SJCRH30 (cell line): ENCODE measurements around the gene OLFM2. TPM values are rescaled to one million over a fixed set of nuclear protein-coding genes. Genes with fewer than 3 reads are reported as not detected.

ENCODE experiments used
- DNase-seq, 2 experiments: peaks; one replicate each; pipeline ENCODE4 v3.0.0-alpha.2; 2015 to 2020
- H3K27ac ChIP-seq: fragments of 250-450 bp; sonication (Bioruptor Pico); 2 replicates; pipeline ENCODE4 v1.5.1; 2020; ENCODE audit warnings: mild to moderate bottlenecking, moderate library complexity
- H3K27me3 ChIP-seq: fragments of 250-450 bp; sonication (Bioruptor Pico); 2 replicates; pipeline ENCODE4 v1.5.1; 2020; ENCODE audit warnings: mild to moderate bottlenecking, moderate library complexity
- H3K36me3 ChIP-seq: fragments of 250-450 bp; sonication (Bioruptor Pico); 2 replicates; pipeline ENCODE4 v1.5.1; 2020; ENCODE audit warnings: mild to moderate bottlenecking, moderate library complexity
- H3K4me1 ChIP-seq: fragments of 250-450 bp; sonication (Bioruptor Pico); 2 replicates; pipeline ENCODE4 v1.5.1; 2020; ENCODE audit warnings: mild to moderate bottlenecking, moderate library complexity
- H3K4me3 ChIP-seq: fragments of 250-450 bp; sonication (Bioruptor Pico); 2 replicates; pipeline ENCODE4 v1.5.1; 2020; ENCODE audit warnings: mild to moderate bottlenecking, moderate library complexity
- H3K9me3 ChIP-seq: fragments of 250-450 bp; sonication (Bioruptor Pico); replicated peaks from 2 replicates; pipeline ENCODE4 v1.5.1; 2020; ENCODE audit warnings: mild to moderate bottlenecking, moderate library complexity
- total RNA-seq: library from RNA; depleted of rRNA; stranded (reverse); fragments of >200 nt; shearing (Covaris generic); gene quantifications from 2 replicates; pipeline ENCODE4 v1.2.3, GENCODE V29; 2014

Gene OLFM2
- total RNA-seq, 1 experiment from 2014 or later = 0.20 TPM

GRCh38 chr19:9901642-9902041, 34.7 kb downstream of the OLFM2 start:
- DNase-seq = no peak
- no peaks in the 10 kb centered on the region for H3K27me3 ChIP-seq
- H3K9me3 ChIP-seq = no peaks in the 10 kb centered on the region
- H3K4me1 ChIP-seq = no peaks in the 10 kb centered on the region
- no peaks in the 10 kb centered on the region for H3K36me3 ChIP-seq
- H3K27ac ChIP-seq = no peak overlapping the region
- no peak overlapping the region for H3K4me3 ChIP-seq

GRCh38 chr19:9901020-9901419, 35.3 kb downstream of the OLFM2 start:
- no peaks in the 10 kb centered on the region for H3K9me3 ChIP-seq
- H3K4me3 ChIP-seq = no peak overlapping the region
- no peaks in the 10 kb centered on the region for H3K36me3 ChIP-seq
- H3K27me3 ChIP-seq = no peaks in the 10 kb centered on the region
- DNase-seq = no peak
- no peak overlapping the region for H3K27ac ChIP-seq
- H3K4me1 ChIP-seq = no peaks in the 10 kb centered on the region

DNA sequence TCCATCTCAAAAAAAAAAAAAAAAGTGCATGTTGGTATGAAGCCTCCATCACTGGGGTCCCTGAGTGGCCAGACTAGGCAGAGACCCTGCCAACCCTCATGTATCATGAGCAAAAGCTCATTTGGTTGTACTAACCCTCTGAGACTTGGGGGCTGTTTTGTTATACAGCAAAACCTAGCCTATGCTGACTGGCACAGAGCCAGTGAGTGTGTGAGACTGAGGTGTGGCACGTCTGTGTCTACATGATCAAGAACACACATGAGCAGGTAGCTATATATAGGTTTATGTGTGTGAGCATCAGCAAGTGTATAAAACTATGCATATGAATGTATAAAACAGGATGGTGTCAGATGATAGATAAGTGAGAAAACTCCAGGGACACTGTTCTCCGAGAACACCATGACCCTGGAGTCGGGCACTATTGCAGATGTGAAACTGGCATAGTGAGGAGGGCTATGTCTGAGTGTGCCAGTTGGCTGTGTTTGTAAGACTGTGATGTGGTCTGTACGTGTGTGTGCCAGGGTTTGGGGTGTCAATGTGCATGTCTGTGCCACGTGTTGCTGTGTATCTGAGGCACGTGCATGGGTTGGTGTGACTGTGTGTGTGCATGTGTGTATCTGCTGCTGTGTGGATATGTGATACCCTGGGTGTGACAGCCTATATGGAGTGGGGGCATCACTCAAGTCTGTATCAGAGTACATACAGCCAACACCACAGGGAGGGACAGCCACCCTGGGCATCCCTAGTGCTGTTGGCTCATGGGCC, 44.5 kb downstream of the OLFM2 start:
- Histone ChIP-seq H3K27me3 (no peaks in the 10 kb centered on the region), H3K27ac (no peak overlapping the region)

DNA sequence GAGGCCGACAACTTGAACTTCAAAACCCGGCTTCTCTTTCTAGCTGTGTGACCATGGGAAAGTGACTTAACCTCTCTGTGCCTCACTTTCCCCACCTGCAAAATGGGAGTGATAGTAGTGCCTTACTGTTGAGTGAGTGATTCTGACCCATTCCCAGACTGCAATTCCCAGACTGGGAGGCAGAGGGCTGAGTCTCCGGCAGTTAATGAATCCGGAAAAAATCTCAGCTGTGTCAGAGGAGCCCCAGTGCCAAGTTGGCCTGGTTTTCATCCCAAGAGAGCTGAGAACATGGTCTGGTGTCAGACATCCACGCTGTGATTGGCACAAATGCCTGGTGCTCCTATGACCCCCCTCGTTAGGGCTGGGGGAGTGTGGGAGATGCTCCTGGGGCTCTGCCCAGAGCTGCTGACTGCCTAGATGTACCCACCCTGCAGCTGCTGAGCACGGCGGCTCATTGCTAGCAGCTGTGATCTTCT, 51.2 kb downstream of the OLFM2 start:
- DNase-seq = peak in 1 of 2 experiments; percentile 10

More for the DNA sequence above, 44.5 kb downstream of the OLFM2 start:
- H3K36me3 ChIP-seq = no peaks in the 10 kb centered on the region
- no peak for DNase-seq
- no peak overlapping the region for H3K4me3 ChIP-seq
- no peaks in the 10 kb centered on the region for H3K9me3 ChIP-seq
- no peaks in the 10 kb centered on the region for H3K4me1 ChIP-seq

DNA sequence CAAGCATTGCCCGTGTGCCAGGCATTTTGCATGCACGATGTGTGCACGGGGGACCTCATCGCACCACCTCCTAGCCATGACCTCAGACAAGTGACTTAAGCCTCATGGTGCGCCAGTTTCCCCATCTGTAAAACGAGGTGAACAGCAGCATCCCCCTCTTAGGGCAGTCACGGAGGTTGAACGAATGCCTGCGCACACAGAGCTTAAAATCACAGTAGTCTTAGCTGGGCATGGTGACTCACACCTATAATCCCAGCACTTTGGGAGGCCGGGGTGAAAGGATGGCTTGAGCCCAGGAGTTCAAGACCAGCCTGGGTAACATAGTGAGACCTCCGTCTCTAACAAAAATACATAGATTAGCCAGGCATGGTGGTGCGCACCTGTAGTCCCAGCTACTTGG, 52.6 kb downstream of the OLFM2 start:
- H3K4me3 ChIP-seq = no peak overlapping the region
- no peak overlapping the region for H3K27ac ChIP-seq
- no peaks in the 10 kb centered on the region for H3K4me1 ChIP-seq
- H3K9me3 ChIP-seq = no peaks in the 10 kb centered on the region
- H3K27me3 ChIP-seq = no peaks in the 10 kb centered on the region
- no peak for DNase-seq
- H3K36me3 ChIP-seq = no peaks in the 10 kb centered on the region

More for the DNA sequence above, 51.2 kb downstream of the OLFM2 start:
- no peaks in the 10 kb centered on the region for H3K27me3 ChIP-seq
- no peak overlapping the region for H3K27ac ChIP-seq
- H3K9me3 ChIP-seq = no peaks in the 10 kb centered on the region
- H3K4me3 ChIP-seq = no peak overlapping the region
- no peaks in the 10 kb centered on the region for H3K36me3 ChIP-seq
- no peaks in the 10 kb centered on the region for H3K4me1 ChIP-seq

- DNase-seq = peak; percentile 55 to 70
- Histone ChIP-seq H3K9me3 (no peaks in the 10 kb centered on the region), H3K4me3 (no peak overlapping the region), H3K36me3 (no peaks in the 10 kb centered on the region), H3K27me3 (no peaks in the 10 kb centered on the region), H3K27ac (no peak overlapping the region), H3K4me1 (no peaks in the 10 kb centered on the region)
Measured at GRCh38 chr19:9883231-9883758, 53.0 kb downstream of the OLFM2 start.

- H3K27me3 ChIP-seq = no peaks in the 10 kb centered on the region
- H3K4me1 ChIP-seq = no peaks in the 10 kb centered on the region
- no peak overlapping the region for H3K4me3 ChIP-seq
- DNase-seq = peak in 1 of 2 experiments; percentile 22
- no peak overlapping the region for H3K27ac ChIP-seq
- H3K9me3 ChIP-seq = no peaks in the 10 kb centered on the region
- H3K36me3 ChIP-seq = no peaks in the 10 kb centered on the region
Measured at GRCh38 chr19:9881720-9882119, 54.6 kb downstream of the OLFM2 start.

GRCh38 chr19:9878511-9879196, 57.7 kb downstream of the OLFM2 start:
- H3K4me1 ChIP-seq = no peaks in the 10 kb centered on the region
- DNase-seq = no peak
- no peaks in the 10 kb centered on the region for H3K9me3 ChIP-seq
- H3K27ac ChIP-seq = no peak overlapping the region
- no peak overlapping the region for H3K4me3 ChIP-seq
- no peaks in the 10 kb centered on the region; the same call in 1 of the 2 replicates for H3K27me3 ChIP-seq
- H3K36me3 ChIP-seq = no peaks in the 10 kb centered on the region

GRCh38 chr19:9877780-9878510, 58.4 kb downstream of the OLFM2 start:
- no peak overlapping the region for H3K4me3 ChIP-seq
- H3K36me3 ChIP-seq = no peaks in the 10 kb centered on the region
- H3K27ac ChIP-seq = no peak overlapping the region
- H3K27me3 ChIP-seq = no peaks in the 10 kb centered on the region; the same call in 1 of the 2 replicates
- no peaks in the 10 kb centered on the region for H3K4me1 ChIP-seq
- no peak for DNase-seq
- no peaks in the 10 kb centered on the region for H3K9me3 ChIP-seq

GRCh38 chr19:9875796-9876195, 60.5 kb downstream of the OLFM2 start:
- H3K4me1 ChIP-seq = no peaks in the 10 kb centered on the region
- H3K4me3 ChIP-seq = no peak overlapping the region
- H3K27ac ChIP-seq = no peak overlapping the region
- DNase-seq = no peak
- no peaks in the 10 kb centered on the region for H3K9me3 ChIP-seq
- no peaks in the 10 kb centered on the region; the same call in 1 of the 2 replicates for H3K27me3 ChIP-seq
- H3K36me3 ChIP-seq = no peaks in the 10 kb centered on the region

- no peak for DNase-seq
- H3K9me3 ChIP-seq = no peaks in the 10 kb centered on the region
- H3K27me3 ChIP-seq = no peaks in the 10 kb centered on the region; the same call in 1 of the 2 replicates
- H3K27ac ChIP-seq = no peak overlapping the region
- H3K4me3 ChIP-seq = no peak overlapping the region
- no peaks in the 10 kb centered on the region for H3K36me3 ChIP-seq
- no peaks in the 10 kb centered on the region for H3K4me1 ChIP-seq
Measured at GRCh38 chr19:9875031-9875627, 61.2 kb downstream of the OLFM2 start.

DNA sequence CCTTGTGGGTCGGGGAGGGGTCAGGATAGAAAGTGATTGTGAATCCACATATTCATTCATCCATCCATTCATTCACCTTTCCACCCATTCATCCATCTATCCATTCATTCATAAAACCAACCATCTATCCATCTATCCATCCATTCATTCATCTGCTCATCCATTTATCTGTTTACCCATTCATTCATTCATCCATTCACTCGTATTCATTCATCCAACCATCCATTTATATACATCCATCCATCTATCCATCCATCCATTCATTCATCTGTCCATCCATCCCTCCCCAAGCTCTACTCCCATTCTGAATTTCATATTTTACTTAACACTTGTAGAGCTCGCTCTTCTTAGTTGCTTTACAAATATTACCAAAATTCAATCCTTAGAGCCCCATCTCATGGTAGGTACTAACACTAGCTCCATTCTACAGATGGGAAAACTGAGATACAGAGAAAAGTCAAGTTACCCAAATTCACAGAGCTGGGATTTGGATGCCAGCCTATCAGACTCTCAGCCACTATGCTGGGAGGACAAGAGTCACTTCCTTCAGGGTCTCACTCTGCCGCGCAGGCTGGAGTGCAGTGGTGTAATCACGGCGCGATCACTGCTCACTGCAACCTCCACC, 63.6 kb downstream of the OLFM2 start:
- DNase-seq = no peak
- H3K4me1 ChIP-seq = no peaks in the 10 kb centered on the region
- H3K9me3 ChIP-seq = no peaks in the 10 kb centered on the region
- H3K36me3 ChIP-seq = no peaks in the 10 kb centered on the region
- no peak overlapping the region for H3K27ac ChIP-seq
- H3K4me3 ChIP-seq = no peak overlapping the region
- no peaks in the 10 kb centered on the region; the same call in 1 of the 2 replicates for H3K27me3 ChIP-seq

- H3K4me1 ChIP-seq = no peaks in the 10 kb centered on the region
- DNase-seq = no peak
- no peak overlapping the region for H3K27ac ChIP-seq
- H3K27me3 ChIP-seq = no peaks in the 10 kb centered on the region; the same call in 1 of the 2 replicates
- H3K36me3 ChIP-seq = no peaks in the 10 kb centered on the region
- H3K4me3 ChIP-seq = no peak overlapping the region
- no peaks in the 10 kb centered on the region for H3K9me3 ChIP-seq
Measured at GRCh38 chr19:9871626-9872338, 64.5 kb downstream of the OLFM2 start.
